Gastrocnemius medialis (tissue), 4 donors: Measurements from ENCODE around the gene TMEM81.

ENCODE experiments used
- POLR2A ChIP-seq, 2 donors: fragments of 450-650 bp; IDR thresholded peaks; one replicate each; pipeline ENCODE4 v1.6.1; 2017; ENCODE audit warnings: antibody characterized with exemption in 2 of 2, mild to moderate bottlenecking in 2 of 2, moderate library complexity in 2 of 2
- TF ChIP-seq, protein P1 (sequence below), 5 experiments: fragments of 450-650 bp in 3 of 5; fragments of 200-600 bp in 2 of 5; sonication (generic) in 2 of 5; IDR thresholded peaks in 4 of 5; conservative IDR thresholded peaks in 1 of 5; 1 replicate in 4 of 5; 2 replicates in 1 of 5; pipeline ENCODE4 v1.5.1; 2016 to 2019; ENCODE audit warnings: antibody characterized with exemption in 5 of 5, mild to moderate bottlenecking in 3 of 5, moderate library complexity in 3 of 5

DNA sequence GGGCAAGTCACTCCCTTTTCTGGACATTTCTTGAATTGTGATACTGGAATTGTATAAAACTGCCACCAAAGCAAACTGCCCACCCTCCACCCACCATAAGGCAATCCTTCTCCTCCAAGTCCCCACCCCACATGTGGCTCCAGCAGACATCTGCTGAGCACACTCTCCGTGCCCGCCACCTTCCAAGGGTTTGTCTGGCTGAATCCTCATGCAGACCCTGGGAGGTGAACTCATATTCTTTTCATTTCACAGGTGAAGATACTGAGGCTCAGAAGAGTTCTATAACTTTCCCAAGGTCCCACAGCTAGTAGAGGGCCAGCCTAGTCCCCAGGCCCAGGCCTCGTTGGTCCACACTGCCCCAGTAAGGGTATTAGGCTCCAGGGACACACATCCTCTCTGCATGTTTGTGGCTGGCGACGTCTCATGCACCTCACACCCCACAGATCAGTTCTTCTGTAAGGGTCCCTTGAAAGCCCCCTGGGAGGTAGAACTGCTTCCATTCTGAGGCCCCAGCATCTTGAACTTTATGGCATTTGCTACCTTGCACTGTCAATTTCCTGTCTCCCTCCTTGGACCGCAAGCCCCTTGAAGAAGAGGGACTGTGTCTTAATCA lies 27.2 kb downstream of the TMEM81 start:
- TF ChIP-seq, protein P1, sequence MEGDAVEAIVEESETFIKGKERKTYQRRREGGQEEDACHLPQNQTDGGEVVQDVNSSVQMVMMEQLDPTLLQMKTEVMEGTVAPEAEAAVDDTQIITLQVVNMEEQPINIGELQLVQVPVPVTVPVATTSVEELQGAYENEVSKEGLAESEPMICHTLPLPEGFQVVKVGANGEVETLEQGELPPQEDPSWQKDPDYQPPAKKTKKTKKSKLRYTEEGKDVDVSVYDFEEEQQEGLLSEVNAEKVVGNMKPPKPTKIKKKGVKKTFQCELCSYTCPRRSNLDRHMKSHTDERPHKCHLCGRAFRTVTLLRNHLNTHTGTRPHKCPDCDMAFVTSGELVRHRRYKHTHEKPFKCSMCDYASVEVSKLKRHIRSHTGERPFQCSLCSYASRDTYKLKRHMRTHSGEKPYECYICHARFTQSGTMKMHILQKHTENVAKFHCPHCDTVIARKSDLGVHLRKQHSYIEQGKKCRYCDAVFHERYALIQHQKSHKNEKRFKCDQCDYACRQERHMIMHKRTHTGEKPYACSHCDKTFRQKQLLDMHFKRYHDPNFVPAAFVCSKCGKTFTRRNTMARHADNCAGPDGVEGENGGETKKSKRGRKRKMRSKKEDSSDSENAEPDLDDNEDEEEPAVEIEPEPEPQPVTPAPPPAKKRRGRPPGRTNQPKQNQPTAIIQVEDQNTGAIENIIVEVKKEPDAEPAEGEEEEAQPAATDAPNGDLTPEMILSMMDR (IDR thresholded peaks at IDR 0.05 in 4 of 5, conservative IDR thresholded peaks at IDR 0.05 in 1 of 5) = no peak
- no peak for TF ChIP-seq POLR2A (IDR thresholded peaks at IDR 0.05)
